ENCODE data around the gene ELFN1. TPM values are rescaled to one million over a fixed set of nuclear protein-coding genes. Genes with fewer than 3 reads are reported as not detected.

The ELFN1 gene
- total RNA-seq, 5 donors from 2014 or later (not counting 1 experiment from before 2014, with no cell fraction given): 0.06 to 0.12 (median 0.07) TPM; not detected in 2

- H3K27ac ChIP-seq (ENCODE audit: low read length): no peak overlapping the region
- no CpG with 5 or more reads among the region's 3 CpGs for WGBS (ENCODE audit: insufficient coverage)
These were observed 8.0 kb upstream of the ELFN1 start for GRCh38 chr7:1662101-1662500.

GRCh38 chr7:1662767-1663166, 7.3 kb upstream of the ELFN1 start:
- CTCF ChIA-PET: interaction anchor here (0.6 to 1.1 kb wide), 3 partner anchors 392 to 837 kb away, joined by 3 to 6 read pairs (median 5); no protein-coding TSS in a partner anchor
- ATAC-seq (replicated peaks in 1 of 4): no peak
- no peaks in the 10 kb centered on the region for H3K9me3 Mint-ChIP-seq
- 78% methylated on average over 12 of the region's 13 CpGs for WGBS (ENCODE audit: insufficient coverage)
- peak overlapping the region in 2 of 3 donors; percentile 24 to 74 for H3K4me3 Mint-ChIP-seq
- peaks cover 4 to 7% (median 6%) of the 10 kb centered on the region in 3 donors for H3K4me1 Mint-ChIP-seq
- no peaks in the 10 kb centered on the region for H3K36me3 Mint-ChIP-seq
- peaks cover 11 to 36% of the 10 kb centered on the region in 2 experiments for H3K4me1 ChIP-seq (ENCODE audit: control insufficient read depth in 1 of 2, extremely low read depth in 1 of 2, insufficient read depth in 2 of 2, low read length in 2 of 2)
- POLR2A ChIA-PET: interaction anchor here in 1 of 2 donors (0.6 kb wide), 1 partner anchor 933 kb away, joined by 3 read pairs; no protein-coding TSS in a partner anchor
- H3K4me3 ChIP-seq (ENCODE audit: control insufficient read depth in 1 of 2, extremely low read depth in 1 of 2, low read length in 1 of 2): no peak overlapping the region
- peaks cover 2 to 51% of the 10 kb centered on the region in 2 experiments for H3K27me3 ChIP-seq (replicated peaks in 1 of 2; ENCODE audit: control insufficient read depth in 2 of 2, extremely low read depth in 1 of 2, insufficient read depth in 2 of 2, low read length in 1 of 2)
- H3K27me3 Mint-ChIP-seq: peaks cover 18 to 34% of the 10 kb centered on the region in 2 donors
- no peak overlapping the region for H3K27ac ChIP-seq (ENCODE audit: low read length)
- no peaks in the 10 kb centered on the region for H3K36me3 ChIP-seq (ENCODE audit: control insufficient read depth in 2 of 2, extremely low read depth in 1 of 2, insufficient read depth in 1 of 2, low read length in 1 of 2)
- no peak overlapping the region for H3K27ac Mint-ChIP-seq
- no peaks in the 10 kb centered on the region for H3K9me3 ChIP-seq
- no peak for DNase-seq

More at GRCh38 chr7:1662101-1662500, 8.0 kb upstream of the ELFN1 start:
- Mint-ChIP-seq H3K9me3 (no peaks in the 10 kb centered on the region), H3K27me3 (peaks cover 22 to 37% of the 10 kb centered on the region in 2 donors), H3K4me1 (peaks cover 3 to 7% (median 6%) of the 10 kb centered on the region in 3 donors), H3K36me3 (no peaks in the 10 kb centered on the region), H3K27ac (no peak overlapping the region), H3K4me3 (no peak overlapping the region)
- DNase-seq (peak in 1 of 35 experiments; percentile 1), ATAC-seq (replicated peaks in 1 of 4) (no peak)
- H3K36me3 ChIP-seq (ENCODE audit: control insufficient read depth in 2 of 2, extremely low read depth in 1 of 2, insufficient read depth in 1 of 2, low read length in 1 of 2): no peaks in the 10 kb centered on the region
- CTCF ChIA-PET: interaction anchor here (0.6 kb wide), 2 partner anchors 176 to 398 kb away, joined by 3 to 4 read pairs; no protein-coding TSS in a partner anchor
- H3K27me3 ChIP-seq (replicated peaks in 1 of 2; ENCODE audit: control insufficient read depth in 2 of 2, extremely low read depth in 1 of 2, insufficient read depth in 2 of 2, low read length in 1 of 2): peaks cover 2 to 53% of the 10 kb centered on the region in 2 experiments
- no peak overlapping the region for H3K4me3 ChIP-seq (ENCODE audit: control insufficient read depth in 1 of 2, extremely low read depth in 1 of 2, low read length in 1 of 2)
- H3K4me1 ChIP-seq (ENCODE audit: control insufficient read depth in 1 of 2, extremely low read depth in 1 of 2, insufficient read depth in 2 of 2, low read length in 2 of 2): peaks cover 8 to 30% of the 10 kb centered on the region in 2 experiments
- H3K9me3 ChIP-seq: no peaks in the 10 kb centered on the region
- POLR2A ChIA-PET: interaction anchor here in 1 of 2 donors (0.6 kb wide), 1 partner anchor 934 kb away, joined by 3 read pairs; no protein-coding TSS in a partner anchor

- no peak overlapping the region for H3K4me3 ChIP-seq (ENCODE audit: control insufficient read depth in 1 of 2, extremely low read depth in 1 of 2, low read length in 1 of 2)
- no peaks in the 10 kb centered on the region for H3K36me3 Mint-ChIP-seq
- H3K4me1 ChIP-seq (ENCODE audit: control insufficient read depth in 1 of 2, extremely low read depth in 1 of 2, insufficient read depth in 2 of 2, low read length in 2 of 2): peaks cover 12 to 40% of the 10 kb centered on the region in 2 experiments
- H3K4me1 Mint-ChIP-seq: peaks cover 6 to 11% (median 7%) of the 10 kb centered on the region in 3 donors
- ChIA-PET CTCF (interaction anchor here (0.6 to 1.1 kb wide), 3 partner anchors 392 to 836 kb away, joined by 3 to 6 read pairs (median 5); no protein-coding TSS in a partner anchor), POLR2A (interaction anchor here in 1 of 2 donors (0.6 kb wide), 1 partner anchor 189 kb away, joined by 3 read pairs; no protein-coding TSS in a partner anchor)
- ATAC-seq (replicated peaks in 1 of 4): peak in 1 of 4 experiments; percentile 57
- DNase-seq: peak in 7 of 35 experiments; percentile 3 to 28 (median 19)
- peak overlapping the region; percentile 13 to 74 (median 24) for H3K4me3 Mint-ChIP-seq
- H3K27me3 Mint-ChIP-seq: peaks cover 15 to 38% of the 10 kb centered on the region in 2 donors
- H3K36me3 ChIP-seq (ENCODE audit: control insufficient read depth in 2 of 2, extremely low read depth in 1 of 2, insufficient read depth in 1 of 2, low read length in 1 of 2): no peaks in the 10 kb centered on the region
- H3K27me3 ChIP-seq (replicated peaks in 1 of 2; ENCODE audit: control insufficient read depth in 2 of 2, extremely low read depth in 1 of 2, insufficient read depth in 2 of 2, low read length in 1 of 2): peaks cover 2 to 56% of the 10 kb centered on the region in 2 experiments
- H3K27ac ChIP-seq (ENCODE audit: low read length): no peak overlapping the region
- no peaks in the 10 kb centered on the region for H3K9me3 Mint-ChIP-seq
- 40% methylated on average over 5 of the region's 11 CpGs for WGBS (ENCODE audit: insufficient coverage)
- no peaks in the 10 kb centered on the region for H3K9me3 ChIP-seq
- H3K27ac Mint-ChIP-seq: no peak overlapping the region
These were observed 6.9 kb upstream of the ELFN1 start for GRCh38 chr7:1663223-1663622.

- no peak for ATAC-seq (replicated peaks in 1 of 4)
- Mint-ChIP-seq H3K9me3 (no peaks in the 10 kb centered on the region), H3K4me3 (peak overlapping the region in 1 of 3 donors; percentile 74), H3K36me3 (no peaks in the 10 kb centered on the region), H3K4me1 (peaks cover 9 to 18% (median 14%) of the 10 kb centered on the region in 3 donors), H3K27me3 (peaks cover 15 to 42% of the 10 kb centered on the region in 2 donors), H3K27ac (no peak overlapping the region)
- WGBS (ENCODE audit: insufficient coverage): 9% methylated on average over 33 of the region's 56 CpGs
- CTCF ChIA-PET: interaction anchor here in 1 of 2 donors (0.6 kb wide), 2 partner anchors 23 to 749 kb away, joined by 3 read pairs; no protein-coding TSS in a partner anchor
- peak in 3 of 35 experiments; percentile 0 to 19 (median 3) for DNase-seq
- Histone ChIP-seq H3K4me3 (ENCODE audit: control insufficient read depth in 1 of 2, extremely low read depth in 1 of 2, low read length in 1 of 2) (no peak overlapping the region), H3K9me3 (no peaks in the 10 kb centered on the region), H3K4me1 (ENCODE audit: control insufficient read depth in 1 of 2, extremely low read depth in 1 of 2, insufficient read depth in 2 of 2, low read length in 2 of 2) (peaks cover 14 to 48% of the 10 kb centered on the region in 2 experiments), H3K36me3 (ENCODE audit: control insufficient read depth in 2 of 2, extremely low read depth in 1 of 2, insufficient read depth in 1 of 2, low read length in 1 of 2) (no peaks in the 10 kb centered on the region), H3K27me3 (replicated peaks in 1 of 2; ENCODE audit: control insufficient read depth in 2 of 2, extremely low read depth in 1 of 2, insufficient read depth in 2 of 2, low read length in 1 of 2) (peaks cover 2 to 62% of the 10 kb centered on the region in 2 experiments), H3K27ac (ENCODE audit: low read length) (no peak overlapping the region)
- POLR2A ChIA-PET: interaction anchor here (0.6 to 0.7 kb wide), 2 partner anchors 9 to 190 kb away, joined by 3 to 15 read pairs; no protein-coding TSS in a partner anchor
These were observed 6.0 kb upstream of the ELFN1 start for GRCh38 chr7:1663857-1664651.

GRCh38 chr7:1664711-1665548, 5.1 kb upstream of the ELFN1 start:
- DNase-seq (peak in 29 of 35 experiments; percentile 5 to 67 (median 39)), ATAC-seq (replicated peaks in 1 of 4) (peak in 3 of 4 experiments; percentile 26 to 57 (median 28))
- Mint-ChIP-seq H3K27ac (no peak overlapping the region), H3K36me3 (no peaks in the 10 kb centered on the region), H3K4me3 (peak overlapping the region in 2 of 3 donors; percentile 9 to 49), H3K4me1 (peaks cover 13 to 21% (median 15%) of the 10 kb centered on the region in 3 donors), H3K9me3 (no peaks in the 10 kb centered on the region), H3K27me3 (peaks cover 17 to 41% of the 10 kb centered on the region in 2 donors)
- ChIA-PET POLR2A (interaction anchor here in 1 of 2 donors (0.7 kb wide), 1 partner anchor 8 kb away, joined by 15 read pairs; no protein-coding TSS in a partner anchor), CTCF (interaction anchor here in 1 of 2 donors (0.6 kb wide), 2 partner anchors 22 to 748 kb away, joined by 3 read pairs; no protein-coding TSS in a partner anchor)
- Histone ChIP-seq H3K36me3 (ENCODE audit: control insufficient read depth in 2 of 2, extremely low read depth in 1 of 2, insufficient read depth in 1 of 2, low read length in 1 of 2) (no peaks in the 10 kb centered on the region), H3K9me3 (no peaks in the 10 kb centered on the region), H3K4me3 (ENCODE audit: control insufficient read depth in 1 of 2, extremely low read depth in 1 of 2, low read length in 1 of 2) (peak overlapping the region; percentile 41 to 44), H3K27me3 (replicated peaks in 1 of 2; ENCODE audit: control insufficient read depth in 2 of 2, extremely low read depth in 1 of 2, insufficient read depth in 2 of 2, low read length in 1 of 2) (peaks cover 0 to 69% of the 10 kb centered on the region in 2 experiments), H3K27ac (ENCODE audit: low read length) (no peak overlapping the region), H3K4me1 (ENCODE audit: control insufficient read depth in 1 of 2, extremely low read depth in 1 of 2, insufficient read depth in 2 of 2, low read length in 2 of 2) (peaks cover 14 to 54% of the 10 kb centered on the region in 2 experiments)
- WGBS (ENCODE audit: insufficient coverage): under 1% methylated on average over 57 of the region's 95 CpGs

Measured in T-cell (primary cell).